ENCODE data around the gene MSI2. TPM values are rescaled to one million over a fixed set of nuclear protein-coding genes. Genes with fewer than 3 reads are reported as not detected.

The MSI2 gene
- total and polyA plus RNA-seq, 2 donors (not counting 3 experiments of a cell fraction or from before 2014, with no cell fraction given): 20.9 to 59.3 TPM

DNA sequence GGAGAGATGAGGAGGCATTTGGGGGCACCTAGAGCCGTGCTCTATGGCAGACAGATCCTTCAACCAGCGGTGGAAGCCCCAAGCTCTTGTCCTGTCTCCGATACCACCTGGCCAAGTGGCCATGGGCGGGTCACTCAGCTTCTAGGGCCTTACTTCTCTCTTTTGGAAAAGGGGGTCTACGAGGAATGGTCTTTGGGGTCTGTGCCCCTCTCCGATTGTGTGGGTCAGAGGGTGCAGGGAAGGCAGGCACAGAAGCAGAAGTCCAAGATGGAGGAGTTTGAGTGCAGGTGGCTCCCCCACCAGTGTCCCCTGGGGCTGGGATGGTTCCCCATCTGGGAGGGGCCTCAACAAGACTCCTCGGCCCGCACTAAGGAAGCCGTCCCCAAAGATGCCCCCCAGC is 372.1 kb downstream of the MSI2 start:
- FAIRE-seq (no peak), DNase-seq (ENCODE audit: low read depth, low spot score) (no peak)
- dilution Hi-C loops (cut with MboI; ENCODE audit: extremely low pct_ligation_motif_present, low sequenced_read_pairs): no loop called here
- BruUV-seq (replicated peaks): no TSS peak
- peaks cover under 1% of the 10 kb centered on the region for H3K4me1 ChIP-seq (ENCODE audit: control insufficient read depth, extremely low read depth, insufficient read depth, low read length)
- ChIA-PET POLR2A (no interaction called here), CTCF (interaction anchor here (1.2 kb wide), 1 partner anchor 386 kb away, joined by 3 read pairs; no protein-coding TSS in a partner anchor)
- H3K9me1 ChIP-seq (replicated peaks; ENCODE audit: control insufficient read depth, extremely low read depth, insufficient read depth, low read length): no peaks in the 10 kb centered on the region
- H3K4me3 ChIP-seq (replicated peaks in 1 of 3; ENCODE audit: insufficient read depth in 1 of 3, low read depth in 1 of 3, low read length in 3 of 3): no peak overlapping the region
- no peak for TF ChIP-seq EZH2 (IDR thresholded peaks at IDR 0.05; ENCODE audit: borderline replicate concordance, low read depth, low read length, severe bottlenecking)
- TF ChIP-seq, protein P1, sequence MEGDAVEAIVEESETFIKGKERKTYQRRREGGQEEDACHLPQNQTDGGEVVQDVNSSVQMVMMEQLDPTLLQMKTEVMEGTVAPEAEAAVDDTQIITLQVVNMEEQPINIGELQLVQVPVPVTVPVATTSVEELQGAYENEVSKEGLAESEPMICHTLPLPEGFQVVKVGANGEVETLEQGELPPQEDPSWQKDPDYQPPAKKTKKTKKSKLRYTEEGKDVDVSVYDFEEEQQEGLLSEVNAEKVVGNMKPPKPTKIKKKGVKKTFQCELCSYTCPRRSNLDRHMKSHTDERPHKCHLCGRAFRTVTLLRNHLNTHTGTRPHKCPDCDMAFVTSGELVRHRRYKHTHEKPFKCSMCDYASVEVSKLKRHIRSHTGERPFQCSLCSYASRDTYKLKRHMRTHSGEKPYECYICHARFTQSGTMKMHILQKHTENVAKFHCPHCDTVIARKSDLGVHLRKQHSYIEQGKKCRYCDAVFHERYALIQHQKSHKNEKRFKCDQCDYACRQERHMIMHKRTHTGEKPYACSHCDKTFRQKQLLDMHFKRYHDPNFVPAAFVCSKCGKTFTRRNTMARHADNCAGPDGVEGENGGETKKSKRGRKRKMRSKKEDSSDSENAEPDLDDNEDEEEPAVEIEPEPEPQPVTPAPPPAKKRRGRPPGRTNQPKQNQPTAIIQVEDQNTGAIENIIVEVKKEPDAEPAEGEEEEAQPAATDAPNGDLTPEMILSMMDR (IDR thresholded peaks at IDR 0.05; ENCODE audit: extremely low read depth in 1 of 2, insufficient read depth in 1 of 2, low read depth in 1 of 2, low read length in 2 of 2): no peak
- TF ChIP-seq POLR2AphosphoS5 (IDR thresholded peaks at IDR 0.05; ENCODE audit: insufficient read depth, low read depth, low read length): no peak
- no peak for TF ChIP-seq JUN (IDR thresholded peaks at IDR 0.05; ENCODE audit: borderline replicate concordance, insufficient read depth, insufficient read length, low read depth)
- TF ChIP-seq MYC (IDR thresholded peaks at IDR 0.05; ENCODE audit: low read depth, low read length): no peak
- no peaks in the 10 kb centered on the region for H3K27me3 ChIP-seq (ENCODE audit: control insufficient read depth in 2 of 2, insufficient read depth in 2 of 2, low read length in 2 of 2)
- no peaks in the 10 kb centered on the region for H3K9me3 ChIP-seq (replicated peaks; ENCODE audit: control insufficient read depth, insufficient read depth, low read length)
- no peak overlapping the region for H3K4me2 ChIP-seq (ENCODE audit: insufficient read depth, low read length)
- H3K79me2 ChIP-seq (ENCODE audit: control insufficient read depth, insufficient read depth, low read length): no peaks in the 10 kb centered on the region
- H3K36me3 ChIP-seq (ENCODE audit: control insufficient read depth in 2 of 2, extremely low read depth in 1 of 2, insufficient read depth in 2 of 2, low read length in 2 of 2): no peaks in the 10 kb centered on the region
- H4K20me1 ChIP-seq (replicated peaks; ENCODE audit: control insufficient read depth, extremely low read depth, insufficient read depth, low read length): no peaks in the 10 kb centered on the region
- H3K27ac ChIP-seq (ENCODE audit: insufficient read depth, low read depth, low read length): no peak overlapping the region
- intact Hi-C loops (cut with micrococcal nuclease): no loop called here
- no peak overlapping the region for H3K9ac ChIP-seq (replicated peaks; ENCODE audit: extremely low read depth, insufficient read depth, low read length)
- no peak overlapping the region for H2AFZ ChIP-seq (ENCODE audit: low read depth, low read length)

DNA sequence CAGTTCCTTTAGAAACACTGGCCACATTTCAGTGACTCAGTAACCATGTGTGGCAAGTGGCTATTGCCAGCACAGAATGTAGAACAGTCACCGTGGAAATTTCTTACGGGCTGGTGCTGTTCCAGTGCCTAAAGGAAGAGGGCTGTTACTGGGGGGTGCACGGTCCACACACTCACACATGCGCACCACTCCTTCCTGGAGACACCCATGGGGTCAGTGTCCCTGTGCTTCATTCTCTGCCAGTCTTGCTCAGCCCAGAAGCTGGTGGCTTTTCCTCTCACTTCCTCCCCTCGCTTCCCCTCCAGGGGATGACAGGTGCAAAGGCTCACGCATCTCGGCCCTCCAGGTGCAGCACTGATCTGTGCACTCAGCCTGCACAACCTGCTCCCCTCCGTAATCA is 373.1 kb downstream of the MSI2 start:
- H2AFZ ChIP-seq (ENCODE audit: low read depth, low read length): no peak overlapping the region
- H3K9ac ChIP-seq (replicated peaks; ENCODE audit: extremely low read depth, insufficient read depth, low read length): no peak overlapping the region
- no peak overlapping the region for H3K27ac ChIP-seq (ENCODE audit: insufficient read depth, low read depth, low read length)
- no peaks in the 10 kb centered on the region for H3K79me2 ChIP-seq (ENCODE audit: control insufficient read depth, insufficient read depth, low read length)
- H3K4me1 ChIP-seq (ENCODE audit: control insufficient read depth, extremely low read depth, insufficient read depth, low read length): no peaks in the 10 kb centered on the region
- H4K20me1 ChIP-seq (replicated peaks; ENCODE audit: control insufficient read depth, extremely low read depth, insufficient read depth, low read length): no peaks in the 10 kb centered on the region
- no peak overlapping the region for H3K4me3 ChIP-seq (replicated peaks in 1 of 3; ENCODE audit: insufficient read depth in 1 of 3, low read depth in 1 of 3, low read length in 3 of 3)
- no peak for FAIRE-seq
- H3K9me3 ChIP-seq (replicated peaks; ENCODE audit: control insufficient read depth, insufficient read depth, low read length): no peaks in the 10 kb centered on the region
- no peak for DNase-seq (ENCODE audit: low read depth, low spot score)
- intact Hi-C loops (cut with micrococcal nuclease) (no loop called here), dilution Hi-C loops (cut with MboI; ENCODE audit: extremely low pct_ligation_motif_present, low sequenced_read_pairs) (no loop called here)
- no peaks in the 10 kb centered on the region for H3K27me3 ChIP-seq (ENCODE audit: control insufficient read depth in 2 of 2, insufficient read depth in 2 of 2, low read length in 2 of 2)
- BruUV-seq (replicated peaks): no TSS peak
- H3K36me3 ChIP-seq (ENCODE audit: control insufficient read depth in 2 of 2, extremely low read depth in 1 of 2, insufficient read depth in 2 of 2, low read length in 2 of 2): no peaks in the 10 kb centered on the region
- no peak overlapping the region for H3K4me2 ChIP-seq (ENCODE audit: insufficient read depth, low read length)
- no peaks in the 10 kb centered on the region for H3K9me1 ChIP-seq (replicated peaks; ENCODE audit: control insufficient read depth, extremely low read depth, insufficient read depth, low read length)
- ChIA-PET CTCF (no interaction called here), POLR2A (no interaction called here)
- no peak for TF ChIP-seq MYC (IDR thresholded peaks at IDR 0.05; ENCODE audit: low read depth, low read length)
- TF ChIP-seq POLR2A (IDR thresholded peaks at IDR 0.05; ENCODE audit: low read depth, low read length): no peak
- TF ChIP-seq POLR2AphosphoS5 (IDR thresholded peaks at IDR 0.05; ENCODE audit: insufficient read depth, low read depth, low read length): no peak
- TF ChIP-seq GATA2 (IDR thresholded peaks at IDR 0.05; ENCODE audit: insufficient read depth, insufficient read length, low read depth, low read length): no peak
- no peak for TF ChIP-seq FOS (IDR thresholded peaks at IDR 0.05; ENCODE audit: borderline replicate concordance, insufficient read depth, low read length)
- TF ChIP-seq EZH2 (IDR thresholded peaks at IDR 0.05; ENCODE audit: borderline replicate concordance, low read depth, low read length, severe bottlenecking): no peak
- no peak for TF ChIP-seq JUN (IDR thresholded peaks at IDR 0.05; ENCODE audit: borderline replicate concordance, insufficient read depth, insufficient read length, low read depth)
- TF ChIP-seq, protein P2, sequence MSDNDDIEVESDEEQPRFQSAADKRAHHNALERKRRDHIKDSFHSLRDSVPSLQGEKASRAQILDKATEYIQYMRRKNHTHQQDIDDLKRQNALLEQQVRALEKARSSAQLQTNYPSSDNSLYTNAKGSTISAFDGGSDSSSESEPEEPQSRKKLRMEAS (IDR thresholded peaks at IDR 0.05; ENCODE audit: insufficient read depth, insufficient read length): no peak
- TF ChIP-seq, protein P1 (IDR thresholded peaks at IDR 0.05; ENCODE audit: extremely low read depth in 1 of 2, insufficient read depth in 1 of 2, low read depth in 1 of 2, low read length in 2 of 2): no peak

Measured in endothelial cell of umbilical vein (primary cell).